HEK293 (cell line): ENCODE results near the gene RGS5.

ENCODE experiments used
- CTCF ChIA-PET: fragments of 350-600 bp; formaldehyde crosslinking; extraction: SDS; loops from one replicate; lab custom pipeline; 2021; ENCODE audit warnings: antibody characterized with exemption; lab: Yijun Ruan, JAX
- POLR2A ChIA-PET: fragments of 300-600 bp; formaldehyde crosslinking; extraction: SDS; loops from one replicate; lab custom pipeline; 2020; ENCODE audit warnings: antibody characterized with exemption, inconsistent platforms; lab: Yijun Ruan, JAX
- H3K27ac ChIP-seq: fragments of 200-500 bp; sonication (Bioruptor generic); 2 replicates; pipeline ENCODE4 v1.5.1; 2014; ENCODE audit warnings: low read depth, low read length, control low read depth, inconsistent platforms; ENCODE audit errors: extremely low read depth
- H3K36me3 ChIP-seq, 2 experiments: fragments of 200-500 bp in 1 of 2; sonication (Bioruptor generic) in 1 of 2; 1 replicate in 1 of 2; 2 replicates in 1 of 2; pipeline ENCODE4 v1.5.1; 2014 to 2017; ENCODE audit warnings: inconsistent platforms in 2 of 2, low read length in 2 of 2; ENCODE audit not compliant: control insufficient read depth in 2 of 2, insufficient read depth in 1 of 2
- H3K4me1 ChIP-seq: fragments of 200-500 bp; sonication (Bioruptor generic); 2 replicates; pipeline ENCODE4 v1.5.1; 2014; ENCODE audit warnings: mild to moderate bottlenecking, low read length, inconsistent platforms; ENCODE audit not compliant: control insufficient read depth, insufficient read depth
- H3K4me3 ChIP-seq: 2 replicates; pipeline ENCODE4 v1.5.1; 2011; ENCODE audit warnings: low read depth, mild to moderate bottlenecking, control low read depth, low read length, moderate library complexity
- H3K9me3 ChIP-seq: fragments of 200-500 bp; sonication (Bioruptor generic); 2 replicates; pipeline ENCODE4 v1.5.1; 2014; ENCODE audit warnings: low read depth, low read length, inconsistent platforms; ENCODE audit not compliant: control insufficient read depth, insufficient read depth
- GLIS2 ChIP-seq: fragments of 450-650 bp; formaldehyde crosslinking; IDR thresholded peaks from 2 replicates; pipeline ENCODE4 v1.5.1; 2016; ENCODE audit warnings: missing biosample characterization, missing genetic modification characterization
- INSM2 ChIP-seq: fragments of 450-650 bp; formaldehyde crosslinking; IDR thresholded peaks from 2 replicates; pipeline ENCODE4 v1.5.1; 2016; ENCODE audit warnings: missing biosample characterization, missing genetic modification characterization
- PRDM6 ChIP-seq: fragments of 450-650 bp; formaldehyde crosslinking; IDR thresholded peaks from 2 replicates; pipeline ENCODE4 v1.5.1; 2017; ENCODE audit warnings: missing biosample characterization, missing genetic modification characterization
- REPIN1 ChIP-seq: fragments of 450-650 bp; formaldehyde crosslinking; IDR thresholded peaks from 2 replicates; pipeline ENCODE4 v1.5.1; 2017; ENCODE audit warnings: missing biosample characterization, missing genetic modification characterization, low read depth
- SETDB1 ChIP-seq: IDR thresholded peaks from one replicate; pipeline ENCODE4 v1.6.1; 2017; ENCODE audit warnings: mild to moderate bottlenecking, low read length, moderate library complexity, mixed read lengths; ENCODE audit not compliant: insufficient read length
- SP7 ChIP-seq: fragments of 450-650 bp; formaldehyde crosslinking; IDR thresholded peaks from 2 replicates; pipeline ENCODE4 v1.5.1; 2016; ENCODE audit warnings: missing biosample characterization, missing genetic modification characterization
- YY2 ChIP-seq: fragments of 450-650 bp; formaldehyde crosslinking; IDR thresholded peaks from 2 replicates; pipeline ENCODE4 v1.5.1; 2016; ENCODE audit warnings: missing biosample characterization, missing genetic modification characterization
- ZBTB17 ChIP-seq: fragments of 450-650 bp; formaldehyde crosslinking; IDR thresholded peaks from 2 replicates; pipeline ENCODE4 v1.5.1; 2016; ENCODE audit warnings: missing biosample characterization, missing genetic modification characterization
- ZIC2 ChIP-seq: fragments of 450-650 bp; formaldehyde crosslinking; IDR thresholded peaks from 2 replicates; pipeline ENCODE4 v1.5.1; 2016; ENCODE audit warnings: missing biosample characterization, missing genetic modification characterization
- ZNF121 ChIP-seq: fragments of 450-650 bp; formaldehyde crosslinking; IDR thresholded peaks from 2 replicates; pipeline ENCODE4 v1.5.1; 2016; ENCODE audit warnings: missing biosample characterization, missing genetic modification characterization
- ZNF138 ChIP-seq: fragments of 450-650 bp; formaldehyde crosslinking; IDR thresholded peaks from 2 replicates; pipeline ENCODE4 v1.5.1; 2016; ENCODE audit warnings: missing biosample characterization, missing genetic modification characterization, borderline replicate concordance
- ZNF146 ChIP-seq: fragments of 450-650 bp; formaldehyde crosslinking; IDR thresholded peaks from 2 replicates; pipeline ENCODE4 v1.5.1; 2016; ENCODE audit warnings: missing biosample characterization, missing genetic modification characterization
- ZNF266 ChIP-seq: fragments of 450-650 bp; formaldehyde crosslinking; IDR thresholded peaks from 2 replicates; pipeline ENCODE4 v1.5.1; 2016; ENCODE audit warnings: missing biosample characterization, missing genetic modification characterization, low read depth
- ZNF292 ChIP-seq: fragments of 450-650 bp; formaldehyde crosslinking; IDR thresholded peaks from 2 replicates; pipeline ENCODE4 v1.5.1; 2016; ENCODE audit warnings: low read depth, missing biosample characterization, missing genetic modification characterization, borderline replicate concordance
- ZNF354C ChIP-seq: fragments of 450-650 bp; formaldehyde crosslinking; IDR thresholded peaks from 2 replicates; pipeline ENCODE4 v1.5.1; 2016; ENCODE audit warnings: missing biosample characterization, missing genetic modification characterization, low read depth, borderline replicate concordance
- ZNF518A ChIP-seq: fragments of 450-650 bp; formaldehyde crosslinking; conservative IDR thresholded peaks from 2 replicates; pipeline ENCODE4 v1.5.1; 2016; ENCODE audit warnings: low read depth, missing biosample characterization, missing genetic modification characterization
- ZNF571 ChIP-seq: fragments of 450-650 bp; formaldehyde crosslinking; IDR thresholded peaks from 2 replicates; pipeline ENCODE4 v1.5.0; 2017; ENCODE audit warnings: missing biosample characterization, missing genetic modification characterization
- ZNF596 ChIP-seq: fragments of 450-650 bp; IDR thresholded peaks from 2 replicates; pipeline ENCODE4 v1.5.0; 2018; ENCODE audit warnings: missing biosample characterization, mild to moderate bottlenecking, missing genetic modification characterization, moderate library complexity
- ZNF654 ChIP-seq: fragments of 450-650 bp; formaldehyde crosslinking; IDR thresholded peaks from 2 replicates; pipeline ENCODE4 v1.5.1; 2016; ENCODE audit warnings: low read depth, missing biosample characterization, missing genetic modification characterization
- ZNF747 ChIP-seq: fragments of 450-650 bp; formaldehyde crosslinking; IDR thresholded peaks from 2 replicates; pipeline ENCODE4 v1.5.1; 2016; ENCODE audit warnings: missing biosample characterization, missing genetic modification characterization
- ZNF830 ChIP-seq: fragments of 450-650 bp; IDR thresholded peaks from 2 replicates; pipeline ENCODE4 v1.5.0; 2018; ENCODE audit warnings: missing biosample characterization, missing genetic modification characterization, low read depth, mild to moderate bottlenecking, moderate library complexity
- ZSCAN30 ChIP-seq: fragments of 450-650 bp; IDR thresholded peaks from 2 replicates; pipeline ENCODE4 v1.5.1; 2018; ENCODE audit warnings: missing biosample characterization, mild to moderate bottlenecking, missing genetic modification characterization, moderate library complexity

The RGS5 gene

GRCh38 chr1:163178628-163179027 is 24.1 kb downstream of the RGS5 start:
- no peaks in the 10 kb centered on the region for H3K9me3 ChIP-seq
- POLR2A ChIA-PET: no interaction called here
- CTCF ChIA-PET: interaction anchor here (1.3 to 6.2 kb wide), 2 partner anchors 108 to 300 kb away, joined by 3 to 61 read pairs; partner anchors contain the start of gene RGS4
- H3K27ac ChIP-seq: no peak overlapping the region
- no peak overlapping the region for H3K4me3 ChIP-seq
- H3K36me3 ChIP-seq: no peaks in the 10 kb centered on the region
- H3K4me1 ChIP-seq: no peaks in the 10 kb centered on the region
- TF ChIP-seq ZIC2 (tag by site-specific recombination): no peak
- TF ChIP-seq ZNF654: no peak
- no peak for TF ChIP-seq ZNF354C (tag by site-specific recombination)
- no peak for TF ChIP-seq ZNF266 (tag by site-specific recombination)
- TF ChIP-seq REPIN1: no peak
- TF ChIP-seq ZNF121 (tag by site-specific recombination): no peak
- TF ChIP-seq ZBTB17 (tag by site-specific recombination): no peak
- no peak for TF ChIP-seq SETDB1
- TF ChIP-seq GLIS2 (tag by site-specific recombination): no peak
- no peak for TF ChIP-seq INSM2 (tag by site-specific recombination)
- TF ChIP-seq ZNF571: no peak

GRCh38 chr1:163176797-163177196 is 25.9 kb downstream of the RGS5 start:
- Histone ChIP-seq H3K4me1 (peaks cover 6% of the 10 kb centered on the region; the same call in 1 of the 2 replicates), H3K9me3 (no peaks in the 10 kb centered on the region), H3K4me3 (no peak overlapping the region), H3K27ac (no peak overlapping the region), H3K36me3 (no peaks in the 10 kb centered on the region)
- ChIA-PET POLR2A (no interaction called here), CTCF (interaction anchor here (0.7 to 6.2 kb wide), 6 partner anchors 10 to 298 kb away, joined by 3 to 61 read pairs (median 14); partner anchors contain the start of gene RGS4)
- TF ChIP-seq GLIS2 (tag by site-specific recombination): no peak
- no peak for TF ChIP-seq ZSCAN30 (tag by site-specific recombination)
- no peak for TF ChIP-seq ZNF138 (tag by site-specific recombination)
- TF ChIP-seq ZNF596 (tag by site-specific recombination): no peak
- TF ChIP-seq ZNF146: no peak
- no peak for TF ChIP-seq SP7 (tag by site-specific recombination)
- TF ChIP-seq ZNF518A (tag by site-specific recombination): no peak
- TF ChIP-seq PRDM6 (tag by site-specific recombination): no peak
- TF ChIP-seq ZNF830 (tag by site-specific recombination): no peak
- no peak for TF ChIP-seq YY2 (tag by site-specific recombination)
- TF ChIP-seq ZNF292 (tag by site-specific recombination): no peak
- no peak for TF ChIP-seq ZNF747 (tag by site-specific recombination)
